Measurements from ENCODE around the gene POU6F2. TPM values are rescaled to one million over a fixed set of nuclear protein-coding genes. Genes with fewer than 3 reads are reported as not detected.

The POU6F2 gene
- total and polyA plus RNA-seq, 4 donors = 0.38 to 1.9 (median 1.5) TPM; not detected in 1

- Histone ChIP-seq H3K4me3 (ENCODE audit: low read length in 2 of 2) (no peak overlapping the region), H3K9me3 (ENCODE audit: control insufficient read depth, low read length) (no peaks in the 10 kb centered on the region)
- intact Hi-C loops (cut with DNase I) = no loop called here
These were observed 295.0 kb downstream of the POU6F2 start for GRCh38 chr7:39272691-39273090.

GRCh38 chr7:39280337-39280736 lies 302.6 kb downstream of the POU6F2 start:
- Histone ChIP-seq H3K27me3 (ENCODE audit: control insufficient read depth in 1 of 2, insufficient read depth in 2 of 2, low read length in 1 of 2) (no peaks in the 10 kb centered on the region), H3K27ac (ENCODE audit: low read depth in 1 of 2, low read length in 2 of 2) (no peak overlapping the region), H3K4me1 (ENCODE audit: control insufficient read depth in 1 of 2, insufficient read depth in 2 of 2, low read length in 2 of 2) (no peaks in the 10 kb centered on the region), H3K4me3 (ENCODE audit: low read length in 2 of 2) (no peak overlapping the region), H3K9me3 (ENCODE audit: control insufficient read depth, low read length) (no peaks in the 10 kb centered on the region), H3K36me3 (ENCODE audit: control insufficient read depth in 1 of 2, insufficient read depth in 2 of 2, low read length in 1 of 2) (no peaks in the 10 kb centered on the region)
- intact Hi-C loops (cut with DNase I) = no loop called here
- ATAC-seq (ENCODE audit: low FRiP score) (no peak), DNase-seq (no peak)
- WGBS, 2 donors = 0 to 34% methylated on average over 1 of the region's 1 CpG

More at GRCh38 chr7:39272691-39273090, 295.0 kb downstream of the POU6F2 start:
- Histone ChIP-seq H3K4me1 (ENCODE audit: control insufficient read depth in 1 of 2, insufficient read depth in 2 of 2, low read length in 2 of 2) (peaks cover 0 to 5% of the 10 kb centered on the region in 2 donors), H3K36me3 (ENCODE audit: control insufficient read depth in 1 of 2, insufficient read depth in 2 of 2, low read length in 1 of 2) (no peaks in the 10 kb centered on the region), H3K27me3 (ENCODE audit: control insufficient read depth in 1 of 2, insufficient read depth in 2 of 2, low read length in 1 of 2) (no peaks in the 10 kb centered on the region), H3K27ac (ENCODE audit: low read depth in 1 of 2, low read length in 2 of 2) (no peak overlapping the region)
- ATAC-seq (ENCODE audit: low FRiP score) (no peak), DNase-seq (no peak)

- no peaks in the 10 kb centered on the region for H3K4me1 ChIP-seq (ENCODE audit: control insufficient read depth in 1 of 2, insufficient read depth in 2 of 2, low read length in 2 of 2)
- DNase-seq = no peak
- peaks cover 1% of the 10 kb centered on the region for H3K9me3 ChIP-seq (ENCODE audit: control insufficient read depth, low read length)
- intact Hi-C loops (cut with DNase I) = no loop called here
- 11 to 22% methylated on average over 2 of the region's 2 CpGs for WGBS, 2 donors
- H3K36me3 ChIP-seq (ENCODE audit: control insufficient read depth in 1 of 2, insufficient read depth in 2 of 2, low read length in 1 of 2) = no peaks in the 10 kb centered on the region
- H3K27ac ChIP-seq (ENCODE audit: low read depth in 1 of 2, low read length in 2 of 2) = no peak overlapping the region
- ATAC-seq (ENCODE audit: low FRiP score) = no peak
- no peaks in the 10 kb centered on the region for H3K27me3 ChIP-seq (ENCODE audit: control insufficient read depth in 1 of 2, insufficient read depth in 2 of 2, low read length in 1 of 2)
- H3K4me3 ChIP-seq (ENCODE audit: low read length in 2 of 2) = no peak overlapping the region
These were observed 307.5 kb downstream of the POU6F2 start for GRCh38 chr7:39285256-39285655.

- H3K4me1 ChIP-seq (ENCODE audit: control insufficient read depth in 1 of 2, insufficient read depth in 2 of 2, low read length in 2 of 2) = no peaks in the 10 kb centered on the region
- H3K27me3 ChIP-seq (ENCODE audit: control insufficient read depth in 1 of 2, insufficient read depth in 2 of 2, low read length in 1 of 2) = no peaks in the 10 kb centered on the region
- intact Hi-C loops (cut with DNase I) = no loop called here
- no peak overlapping the region for H3K27ac ChIP-seq (ENCODE audit: low read depth in 1 of 2, low read length in 2 of 2)
- ATAC-seq (ENCODE audit: low FRiP score) = no peak
- WGBS, 2 donors = 81 to 92% methylated on average over 3 of the region's 3 CpGs
- H3K36me3 ChIP-seq (ENCODE audit: control insufficient read depth in 1 of 2, insufficient read depth in 2 of 2, low read length in 1 of 2) = no peaks in the 10 kb centered on the region
- no peak for DNase-seq
- peaks cover 1% of the 10 kb centered on the region for H3K9me3 ChIP-seq (ENCODE audit: control insufficient read depth, low read length)
- no peak overlapping the region for H3K4me3 ChIP-seq (ENCODE audit: low read length in 2 of 2)
These were observed 310.6 kb downstream of the POU6F2 start for GRCh38 chr7:39288303-39288702.

- 27 to 34% methylated on average over 10 of the region's 10 CpGs for WGBS, 2 donors
- peaks cover 1% of the 10 kb centered on the region for H3K9me3 ChIP-seq (ENCODE audit: control insufficient read depth, low read length)
These were observed 314.1 kb downstream of the POU6F2 start for GRCh38 chr7:39291628-39292410.

GRCh38 chr7:39293056-39293823 lies 315.5 kb downstream of the POU6F2 start:
- Histone ChIP-seq H3K27ac (ENCODE audit: low read depth in 1 of 2, low read length in 2 of 2) (no peak overlapping the region), H3K9me3 (ENCODE audit: control insufficient read depth, low read length) (peaks cover 1% of the 10 kb centered on the region), H3K4me3 (ENCODE audit: low read length in 2 of 2) (no peak overlapping the region), H3K4me1 (ENCODE audit: control insufficient read depth in 1 of 2, insufficient read depth in 2 of 2, low read length in 2 of 2) (no peaks in the 10 kb centered on the region), H3K36me3 (ENCODE audit: control insufficient read depth in 1 of 2, insufficient read depth in 2 of 2, low read length in 1 of 2) (no peaks in the 10 kb centered on the region), H3K27me3 (ENCODE audit: control insufficient read depth in 1 of 2, insufficient read depth in 2 of 2, low read length in 1 of 2) (no peaks in the 10 kb centered on the region)
- intact Hi-C loops (cut with DNase I) = no loop called here
- 61 to 66% methylated on average over 26 of the region's 26 CpGs for WGBS, 2 donors
- ATAC-seq (ENCODE audit: low FRiP score) (no peak), DNase-seq (no peak)

More at GRCh38 chr7:39291628-39292410, 314.1 kb downstream of the POU6F2 start:
- DNase-seq = no peak
- no peaks in the 10 kb centered on the region for H3K4me1 ChIP-seq (ENCODE audit: control insufficient read depth in 1 of 2, insufficient read depth in 2 of 2, low read length in 2 of 2)
- H3K27ac ChIP-seq (ENCODE audit: low read depth in 1 of 2, low read length in 2 of 2) = no peak overlapping the region
- no peaks in the 10 kb centered on the region for H3K27me3 ChIP-seq (ENCODE audit: control insufficient read depth in 1 of 2, insufficient read depth in 2 of 2, low read length in 1 of 2)
- no peaks in the 10 kb centered on the region for H3K36me3 ChIP-seq (ENCODE audit: control insufficient read depth in 1 of 2, insufficient read depth in 2 of 2, low read length in 1 of 2)
- no peak overlapping the region for H3K4me3 ChIP-seq (ENCODE audit: low read length in 2 of 2)
- no peak for ATAC-seq (ENCODE audit: low FRiP score)
- intact Hi-C loops (cut with DNase I) = no loop called here

- Histone ChIP-seq H3K9me3 (ENCODE audit: control insufficient read depth, low read length) (no peaks in the 10 kb centered on the region), H3K4me1 (ENCODE audit: control insufficient read depth in 1 of 2, insufficient read depth in 2 of 2, low read length in 2 of 2) (no peaks in the 10 kb centered on the region), H3K27ac (ENCODE audit: low read depth in 1 of 2, low read length in 2 of 2) (no peak overlapping the region), H3K36me3 (ENCODE audit: control insufficient read depth in 1 of 2, insufficient read depth in 2 of 2, low read length in 1 of 2) (no peaks in the 10 kb centered on the region), H3K4me3 (ENCODE audit: low read length in 2 of 2) (no peak overlapping the region), H3K27me3 (ENCODE audit: control insufficient read depth in 1 of 2, insufficient read depth in 2 of 2, low read length in 1 of 2) (no peaks in the 10 kb centered on the region)
- 94 to 95% methylated on average over 4 of the region's 4 CpGs for WGBS, 2 donors
- ATAC-seq (ENCODE audit: low FRiP score) (no peak), DNase-seq (no peak)
- intact Hi-C loops (cut with DNase I) = no loop called here
These were observed 316.3 kb downstream of the POU6F2 start for GRCh38 chr7:39294022-39294421.

GRCh38 chr7:39295796-39296195 lies 318.1 kb downstream of the POU6F2 start:
- Histone ChIP-seq H3K27ac (ENCODE audit: low read depth in 1 of 2, low read length in 2 of 2) (no peak overlapping the region), H3K27me3 (ENCODE audit: control insufficient read depth in 1 of 2, insufficient read depth in 2 of 2, low read length in 1 of 2) (no peaks in the 10 kb centered on the region), H3K4me1 (ENCODE audit: control insufficient read depth in 1 of 2, insufficient read depth in 2 of 2, low read length in 2 of 2) (peaks cover 0 to 4% of the 10 kb centered on the region in 2 donors), H3K4me3 (ENCODE audit: low read length in 2 of 2) (no peak overlapping the region), H3K36me3 (ENCODE audit: control insufficient read depth in 1 of 2, insufficient read depth in 2 of 2, low read length in 1 of 2) (no peaks in the 10 kb centered on the region), H3K9me3 (ENCODE audit: control insufficient read depth, low read length) (no peaks in the 10 kb centered on the region)
- no peak for DNase-seq
- ATAC-seq (ENCODE audit: low FRiP score) = no peak
- intact Hi-C loops (cut with DNase I) = no loop called here

- Histone ChIP-seq H3K27ac (ENCODE audit: low read depth in 1 of 2, low read length in 2 of 2) (peak overlapping the region in 1 of 2 donors; percentile 0), H3K9me3 (ENCODE audit: control insufficient read depth, low read length) (no peaks in the 10 kb centered on the region), H3K27me3 (ENCODE audit: control insufficient read depth in 1 of 2, insufficient read depth in 2 of 2, low read length in 1 of 2) (no peaks in the 10 kb centered on the region), H3K4me1 (ENCODE audit: control insufficient read depth in 1 of 2, insufficient read depth in 2 of 2, low read length in 2 of 2) (peaks cover 0 to 5% of the 10 kb centered on the region in 2 donors), H3K36me3 (ENCODE audit: control insufficient read depth in 1 of 2, insufficient read depth in 2 of 2, low read length in 1 of 2) (no peaks in the 10 kb centered on the region), H3K4me3 (ENCODE audit: low read length in 2 of 2) (no peak overlapping the region)
- DNase-seq (no peak), ATAC-seq (ENCODE audit: low FRiP score) (no peak)
- 29% methylated on average over 6 of the region's 6 CpGs for WGBS, 2 donors
- intact Hi-C loops (cut with DNase I) = no loop called here
These were observed 322.0 kb downstream of the POU6F2 start for GRCh38 chr7:39299695-39300094.

Data from aorta (tissue), 5 donors.